Spinal cord (tissue), 10 donors: ENCODE results near the gene CSNK1G2. TPM values are rescaled to one million over a fixed set of nuclear protein-coding genes. Genes with fewer than 3 reads are reported as not detected.
A peak's percentile ranks its signal among the peaks of the same experiment; 100 is the strongest.
"Not testable (repeated sequence)": the region's sequence is repeated elsewhere in the genome, so short reads cannot be mapped to it uniquely, and the experiment has no call there.

ENCODE experiments used
- DNase-seq, 6 donors: peaks; one replicate each; pipeline versions ENCODE4 v3.0.0 to v3.0.0-alpha.2; 2013 to 2015; ENCODE audit warnings: low spot score in 6 of 6, low read depth in 4 of 6
- H3K27ac ChIP-seq: one replicate; pipeline ENCODE4 v1.5.1; 2013; ENCODE audit warnings: low read depth, low read length, control low read depth
- H3K27me3 ChIP-seq: one replicate; pipeline ENCODE4 v1.6.1; 2013; ENCODE audit warnings: low read length; ENCODE audit not compliant: control insufficient read depth, insufficient read depth
- H3K36me3 ChIP-seq: one replicate; pipeline ENCODE4 v1.6.1; 2013; ENCODE audit warnings: low read length; ENCODE audit not compliant: control insufficient read depth, insufficient read depth
- H3K4me1 ChIP-seq: one replicate; pipeline ENCODE4 v1.6.1; 2013; ENCODE audit warnings: low read length; ENCODE audit not compliant: control insufficient read depth, insufficient read depth
- H3K4me3 ChIP-seq: one replicate; pipeline ENCODE4 v1.5.1; 2013; ENCODE audit warnings: low read depth, low read length, control low read depth
- H3K9me3 ChIP-seq: one replicate; pipeline ENCODE4 v1.6.1; 2013; ENCODE audit warnings: low read length; ENCODE audit not compliant: control insufficient read depth, insufficient read depth
- WGBS: methylation state at CpG from one replicate; pipeline ENCODE4 v1.1.5; 2013; ENCODE audit warnings: missing lambda C conversion rate; ENCODE audit not compliant: insufficient coverage; 5-methylcytosine and 5-hydroxymethylcytosine counted together
- polyA plus RNA-seq, 2 donors: library from polyadenylated mRNA; unstranded; fragments of 120-200 nt; gene quantifications; one replicate each; pipeline ENCODE4 v1.2.1, GENCODE V29; 2013; ENCODE audit not compliant: insufficient read length in 2 of 2
- total RNA-seq, 2 donors: library from RNA; depleted of rRNA in 1 of 2; stranded (reverse); fragments of 120-200 nt in 1 of 2; fragments of >200 nt in 1 of 2; gene quantifications; one replicate each; pipeline versions ENCODE4 v1.2.3 to v1.2.4, GENCODE V29; 2013 to 2014
- donor health status: healthy.

Gene CSNK1G2
- total and polyA plus RNA-seq, 4 donors, result 27.8 to 65.6 (median 53.9) TPM

- H3K27me3 ChIP-seq, result no peaks in the 10 kb centered on the region
- H3K4me1 ChIP-seq, result no peaks in the 10 kb centered on the region
- H3K4me3 ChIP-seq, result no peak overlapping the region
- DNase-seq, result no peak
- peaks cover 97% of the 10 kb centered on the region for H3K36me3 ChIP-seq
- WGBS, result 90% methylated on average over 12 of the region's 20 CpGs
- H3K27ac ChIP-seq, result peak overlapping the region; percentile 57
- H3K9me3 ChIP-seq, result no peaks in the 10 kb centered on the region
Measured at GRCh38 chr19:1981253-1981652, 40.3 kb downstream of the CSNK1G2 start.

DNA sequence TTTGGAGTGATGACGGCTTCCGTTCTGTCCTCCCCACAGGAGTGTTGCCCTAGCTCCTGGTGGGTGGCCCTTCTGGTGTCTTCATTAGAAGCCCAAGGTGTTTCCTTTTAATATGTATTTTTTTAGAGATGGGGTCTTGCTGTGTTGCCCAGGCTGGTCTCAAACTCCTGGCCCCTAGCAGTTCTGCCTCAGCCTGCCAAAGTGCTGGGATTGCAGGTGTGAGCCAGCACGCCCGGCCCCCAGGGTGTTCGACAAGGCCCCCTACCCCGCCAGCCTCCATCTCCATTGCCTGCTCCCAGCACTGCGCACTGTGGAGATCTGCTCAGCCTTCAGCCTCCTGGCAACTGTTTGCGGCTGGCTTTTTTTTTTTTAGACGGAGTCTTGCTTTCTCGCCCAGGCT is 43.4 kb downstream of the CSNK1G2 start:
- Histone ChIP-seq H3K4me1 (no peaks in the 10 kb centered on the region), H3K4me3 (no peak overlapping the region), H3K27ac (no peak overlapping the region), H3K9me3 (no peaks in the 10 kb centered on the region), H3K27me3 (no peaks in the 10 kb centered on the region), H3K36me3 (peaks cover 98% of the 10 kb centered on the region)
- WGBS, result 83% methylated on average over 6 of the region's 10 CpGs
- DNase-seq, result no peak

DNA sequence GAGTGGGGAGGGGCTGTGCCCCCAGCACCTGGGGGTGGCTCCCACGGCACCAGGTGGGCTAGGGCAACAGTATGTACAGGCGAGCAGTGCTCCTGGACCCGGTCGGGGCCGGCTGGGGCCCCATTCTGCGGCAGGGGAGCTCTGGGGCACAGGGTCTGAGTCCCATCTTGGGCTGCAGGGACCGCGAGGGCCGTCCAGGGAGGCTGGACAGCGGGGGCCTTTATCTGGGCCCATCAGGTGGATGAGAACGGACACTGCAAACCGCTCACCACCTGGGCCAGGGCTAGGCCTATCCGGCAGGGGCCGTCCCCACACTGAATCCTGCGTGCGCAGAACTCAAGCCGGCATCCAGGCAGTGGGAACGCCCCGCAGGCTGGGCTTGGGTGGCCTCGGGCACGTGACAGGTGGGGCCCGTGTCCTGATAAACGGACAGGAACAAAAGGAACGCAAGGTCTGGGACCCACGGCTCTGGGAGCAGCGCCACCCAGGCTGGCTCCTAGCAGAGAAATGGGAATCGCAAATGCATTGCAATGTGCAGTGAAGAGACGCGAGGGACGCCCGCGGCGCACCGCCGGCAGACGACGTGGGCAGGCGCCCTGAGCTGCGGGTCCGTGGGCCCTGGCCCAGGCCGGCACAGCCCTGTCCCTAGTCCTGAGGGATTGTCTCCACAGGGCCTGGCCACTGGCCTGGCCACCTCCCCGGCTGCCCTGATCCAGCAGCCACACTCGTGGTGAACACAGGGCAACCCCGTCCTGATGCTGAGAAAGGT is 44.8 kb downstream of the CSNK1G2 start:
- Histone ChIP-seq H3K27ac (no peak overlapping the region), H3K4me3 (no peak overlapping the region), H3K27me3 (no peaks in the 10 kb centered on the region), H3K4me1 (no peaks in the 10 kb centered on the region), H3K9me3 (no peaks in the 10 kb centered on the region), H3K36me3 (peaks cover 98% of the 10 kb centered on the region)
- WGBS, result 85% methylated on average over 44 of the region's 44 CpGs
- DNase-seq, result no peak

- Histone ChIP-seq H3K4me1 (no peaks in the 10 kb centered on the region), H3K27me3 (no peaks in the 10 kb centered on the region), H3K27ac (no peak overlapping the region), H3K4me3 (no peak overlapping the region), H3K36me3 (peaks cover 98% of the 10 kb centered on the region), H3K9me3 (no peaks in the 10 kb centered on the region)
- no peak for DNase-seq
- 92% methylated on average over 40 of the region's 42 CpGs for WGBS
Measured at GRCh38 chr19:1986357-1987162, 45.6 kb downstream of the CSNK1G2 start.

DNA sequence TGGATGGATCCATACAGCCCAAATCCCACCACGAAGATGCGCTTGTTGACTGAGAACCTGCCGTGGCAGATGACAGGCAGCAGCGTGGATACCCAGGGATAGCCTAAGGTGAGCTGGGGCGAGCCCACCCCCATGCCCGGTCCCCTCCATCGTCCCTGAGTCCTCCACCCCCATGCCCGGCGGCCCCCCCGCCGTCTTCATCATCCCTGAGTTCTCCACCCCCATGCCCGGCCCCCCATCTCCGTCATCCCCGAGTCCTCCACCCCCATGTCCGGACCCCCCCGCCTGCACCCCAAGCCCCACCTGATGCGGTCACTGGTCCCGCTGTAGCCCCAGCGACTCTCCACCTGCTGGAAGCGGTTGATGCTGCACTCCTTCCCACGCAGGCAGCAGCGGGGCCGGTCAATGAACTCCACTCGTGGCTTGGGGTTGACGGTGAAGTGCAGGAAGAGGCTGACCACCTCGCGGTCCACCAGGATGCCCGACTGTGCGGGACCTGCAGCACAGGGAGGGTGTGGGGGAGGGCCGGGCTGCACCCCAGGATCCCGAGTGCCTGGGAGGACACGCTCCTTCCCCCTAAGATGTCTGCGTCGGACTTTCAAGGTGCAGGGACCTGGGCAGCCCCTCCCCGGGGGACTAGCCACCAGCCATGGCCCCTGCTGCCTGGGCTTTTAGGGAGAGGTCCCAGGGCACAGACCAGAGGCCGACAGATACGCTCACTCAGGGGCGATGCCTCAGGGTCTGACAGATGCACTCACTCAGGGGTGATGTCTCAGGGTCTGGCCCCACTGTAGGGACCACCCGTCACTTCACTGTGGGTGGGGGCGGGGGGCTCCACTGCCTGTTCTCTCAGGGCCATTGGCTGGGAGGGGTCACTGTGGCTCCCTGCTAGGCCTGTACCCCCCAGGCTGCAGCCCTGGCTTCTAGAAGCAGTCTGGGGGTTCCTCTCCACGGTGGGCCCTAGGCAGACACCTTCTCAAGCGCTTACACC is 46.5 kb downstream of the CSNK1G2 start:
- Histone ChIP-seq H3K4me3 (no peak overlapping the region), H3K9me3 (no peaks in the 10 kb centered on the region), H3K27me3 (no peaks in the 10 kb centered on the region), H3K4me1 (no peaks in the 10 kb centered on the region), H3K36me3 (peaks cover 97% of the 10 kb centered on the region), H3K27ac (no peak overlapping the region)
- DNase-seq, result no peak
- WGBS, result 82% methylated on average over 25 of the region's 42 CpGs

DNA sequence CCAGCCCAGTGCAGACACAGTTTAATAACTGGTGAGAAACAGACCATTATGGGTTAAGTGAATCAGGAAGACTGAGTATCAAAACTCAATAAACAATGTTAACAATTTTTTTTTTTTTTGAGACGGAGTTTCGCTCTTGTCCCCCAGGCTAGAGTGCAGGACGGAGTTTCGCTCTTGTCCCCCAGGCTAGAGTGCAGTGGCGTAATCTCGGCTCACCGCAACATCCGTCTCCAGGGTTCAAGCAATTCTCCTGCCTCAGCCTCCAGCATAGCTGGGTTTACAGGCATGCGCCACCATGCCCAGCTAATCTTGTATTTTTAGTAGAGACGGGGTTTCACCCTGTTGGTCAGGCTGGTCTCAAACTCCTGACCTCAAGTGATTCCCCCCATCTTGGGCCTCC is 47.5 kb downstream of the CSNK1G2 start:
- H3K36me3 ChIP-seq, result peaks cover 99% of the 10 kb centered on the region
- H3K9me3 ChIP-seq, H3K27ac ChIP-seq, DNase-seq, H3K27me3 ChIP-seq, H3K4me3 ChIP-seq, H3K4me1 ChIP-seq: not testable (repeated sequence)
- 79% methylated on average over 9 of the region's 10 CpGs for WGBS

DNA sequence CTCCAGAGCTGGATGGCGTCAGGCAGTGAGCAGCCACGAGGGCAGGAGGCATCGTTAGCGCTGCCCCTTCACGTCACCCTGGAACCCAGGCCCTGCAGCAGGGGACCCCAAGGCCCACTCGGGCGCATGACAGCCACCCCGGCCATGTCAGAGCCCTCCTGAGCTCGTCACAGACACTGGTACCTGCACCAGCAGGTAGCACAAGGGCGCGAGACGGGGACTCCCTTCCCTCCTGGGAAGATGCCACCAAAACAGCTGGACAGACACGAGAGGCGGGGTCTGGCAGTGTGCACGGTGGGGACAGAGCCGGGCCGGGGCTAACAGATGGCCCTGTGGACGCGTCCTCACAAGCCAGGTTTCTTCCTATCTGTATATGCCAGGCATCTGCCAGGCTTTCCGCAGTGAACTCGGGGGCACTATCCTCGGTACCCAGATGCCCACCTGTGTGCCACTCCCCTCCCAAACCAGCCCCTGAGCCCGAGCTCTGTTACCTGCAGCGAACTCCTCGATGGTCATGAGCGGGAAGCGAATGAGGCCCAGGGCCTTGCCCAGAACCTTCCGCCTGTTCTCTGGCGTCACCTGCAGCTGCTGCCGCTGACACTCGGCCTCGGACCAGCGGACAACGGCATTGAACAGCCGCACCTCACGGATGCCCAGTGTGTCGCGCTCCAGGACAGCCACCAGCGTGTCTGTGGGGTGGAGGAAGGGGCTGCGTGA is 48.7 kb downstream of the CSNK1G2 start:
- no peak overlapping the region for H3K4me3 ChIP-seq
- no peaks in the 10 kb centered on the region for H3K9me3 ChIP-seq
- WGBS, result 92% methylated on average over 40 of the region's 40 CpGs
- H3K27me3 ChIP-seq, result no peaks in the 10 kb centered on the region
- no peak for DNase-seq
- H3K27ac ChIP-seq, result no peak overlapping the region
- H3K36me3 ChIP-seq, result peaks cover 99% of the 10 kb centered on the region
- no peaks in the 10 kb centered on the region for H3K4me1 ChIP-seq

DNA sequence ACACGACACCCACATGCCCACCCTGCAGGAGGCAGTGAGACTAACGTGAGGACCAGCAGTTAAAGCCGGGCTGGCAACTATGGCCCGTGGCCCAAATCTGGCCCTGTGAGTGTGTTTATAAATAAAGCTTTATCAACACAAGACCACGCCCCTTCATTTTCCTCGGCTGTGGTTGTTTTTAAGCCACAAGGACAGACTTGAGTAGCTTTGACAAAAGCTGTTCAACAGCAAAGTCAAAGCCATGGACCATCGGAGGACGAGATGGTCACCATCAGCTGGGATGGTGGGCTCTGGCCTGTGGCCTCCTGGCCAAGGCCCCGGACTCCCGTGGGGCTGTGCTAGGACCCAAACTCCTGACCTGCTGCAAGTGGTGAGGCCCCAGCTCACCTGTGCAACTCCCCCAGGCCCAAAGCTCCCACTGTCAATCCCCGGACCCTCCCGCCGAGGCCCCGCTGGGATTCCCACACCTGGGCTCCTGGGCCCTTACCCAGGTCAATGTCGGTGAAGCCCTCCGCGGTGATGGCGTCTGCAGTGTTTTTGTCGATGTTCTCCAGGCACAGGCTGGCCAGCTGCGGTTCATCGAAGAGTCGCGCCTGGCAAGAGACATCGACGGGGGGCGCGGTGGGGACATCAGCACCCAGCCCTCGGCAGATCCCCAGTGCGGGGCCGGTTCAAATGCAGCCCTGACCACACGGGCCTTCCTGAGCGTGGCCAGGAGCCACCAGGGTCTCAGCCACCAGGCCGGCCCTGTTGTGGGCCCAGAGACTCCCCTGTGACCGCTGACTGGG is 49.5 kb downstream of the CSNK1G2 start:
- Histone ChIP-seq H3K4me3 (no peak overlapping the region), H3K9me3 (no peaks in the 10 kb centered on the region), H3K36me3 (peaks cover 95% of the 10 kb centered on the region), H3K27ac (no peak overlapping the region), H3K4me1 (no peaks in the 10 kb centered on the region), H3K27me3 (no peaks in the 10 kb centered on the region)
- DNase-seq, result no peak
- 97% methylated on average over 31 of the region's 34 CpGs for WGBS
